Fibroblast of gingiva (primary cell): ENCODE data around the gene PPM1E.
"Not testable (repeated sequence)": the region's sequence is repeated elsewhere in the genome, so short reads cannot be mapped to it uniquely, and the experiment has no call there.

Experiments used
- DNase-seq: peaks from one replicate; pipeline ENCODE4 v3.0.0-alpha.2; 2011; ENCODE audit warnings: low read depth

PPM1E gene

GRCh38 chr17:58840820-58841612 is 85.4 kb downstream of the PPM1E start:
- DNase-seq: no peak

DNA sequence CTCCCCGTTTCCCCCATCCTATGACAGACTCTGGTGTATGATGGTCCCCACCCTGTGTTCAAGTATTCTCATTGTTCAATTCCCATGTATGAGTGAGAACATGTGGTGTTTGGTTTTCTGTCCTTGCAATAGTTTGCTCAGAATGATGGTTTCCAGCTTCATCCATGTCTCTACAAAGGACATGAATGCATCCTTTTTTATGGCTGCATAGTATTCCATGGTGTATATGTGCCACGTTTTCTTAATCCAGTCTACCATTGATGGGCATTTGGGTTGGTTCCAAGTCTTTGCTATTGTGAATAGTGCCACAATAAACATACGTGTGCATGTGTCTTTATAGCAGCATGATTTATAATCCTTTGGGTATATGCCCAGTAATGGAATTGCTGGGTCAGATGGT is 90.8 kb downstream of the PPM1E start:
- DNase-seq: not testable (repeated sequence)

DNA sequence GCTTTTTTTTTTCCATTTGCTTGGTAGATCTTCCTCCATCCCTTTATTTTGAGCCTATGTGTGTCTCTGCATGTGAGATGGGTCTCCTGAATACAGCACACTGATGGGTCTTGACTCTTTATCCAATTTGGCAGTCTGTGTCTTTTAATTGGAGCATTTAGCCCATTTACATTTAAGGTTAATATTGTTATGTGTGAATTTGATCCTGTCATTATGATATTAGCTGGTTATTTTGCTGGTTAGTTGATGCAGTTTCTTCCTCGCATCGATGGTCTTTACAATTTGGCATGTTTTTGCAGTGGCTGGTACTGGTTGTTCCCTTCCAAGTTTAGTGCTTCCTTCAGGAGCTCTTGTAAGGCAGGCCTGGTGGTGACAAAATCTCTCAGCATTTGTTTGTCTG is 94.5 kb downstream of the PPM1E start:
- not testable (repeated sequence) for DNase-seq

GRCh38 chr17:58865301-58865700 is 109.6 kb downstream of the PPM1E start:
- DNase-seq: no peak

DNA sequence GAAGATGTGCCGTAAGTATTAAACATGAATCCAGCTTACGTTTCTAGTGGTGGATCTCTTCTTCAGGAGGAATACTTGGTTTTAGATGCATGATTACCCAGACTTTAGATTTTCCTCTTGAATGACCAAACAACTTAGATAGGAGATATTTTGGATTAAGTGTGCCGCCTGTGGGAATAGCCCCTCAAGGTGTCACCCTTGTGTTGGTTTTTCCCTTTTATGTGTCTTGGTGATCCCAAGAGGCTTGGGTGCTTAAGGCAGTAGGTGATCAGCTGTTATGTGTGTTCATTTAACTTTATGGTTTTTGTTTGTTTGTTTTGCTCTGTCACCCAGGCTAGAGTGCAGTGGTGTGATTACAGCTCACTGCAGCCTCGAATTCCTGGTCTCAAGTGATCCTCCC is 115.1 kb downstream of the PPM1E start:
- no peak for DNase-seq

GRCh38 chr17:58873926-58874325 is 118.3 kb downstream of the PPM1E start:
- DNase-seq: no peak

- no peak for DNase-seq
These were observed 119.6 kb downstream of the PPM1E start for GRCh38 chr17:58875261-58875660.

GRCh38 chr17:58884161-58884560 is 128.5 kb downstream of the PPM1E start:
- no peak for DNase-seq

DNA sequence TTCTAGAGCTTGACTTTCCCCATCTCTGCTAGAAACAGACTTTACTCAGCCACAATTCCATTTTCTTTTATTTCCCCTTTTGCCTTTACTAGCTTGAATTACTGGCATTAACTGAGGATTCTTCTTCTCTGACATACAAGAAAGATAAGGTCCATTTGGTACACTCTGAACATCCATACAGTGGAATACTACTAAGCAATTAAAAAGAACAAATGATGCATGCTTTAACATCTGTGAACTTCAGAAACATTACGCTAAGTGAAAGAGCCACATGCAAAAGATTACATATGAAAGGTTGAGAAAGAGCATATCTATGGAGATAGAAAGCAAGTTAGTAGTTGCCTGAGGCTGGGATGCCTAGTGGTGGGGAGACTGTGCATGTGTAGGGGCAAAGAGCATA is 130.9 kb downstream of the PPM1E start:
- DNase-seq: no peak

DNA sequence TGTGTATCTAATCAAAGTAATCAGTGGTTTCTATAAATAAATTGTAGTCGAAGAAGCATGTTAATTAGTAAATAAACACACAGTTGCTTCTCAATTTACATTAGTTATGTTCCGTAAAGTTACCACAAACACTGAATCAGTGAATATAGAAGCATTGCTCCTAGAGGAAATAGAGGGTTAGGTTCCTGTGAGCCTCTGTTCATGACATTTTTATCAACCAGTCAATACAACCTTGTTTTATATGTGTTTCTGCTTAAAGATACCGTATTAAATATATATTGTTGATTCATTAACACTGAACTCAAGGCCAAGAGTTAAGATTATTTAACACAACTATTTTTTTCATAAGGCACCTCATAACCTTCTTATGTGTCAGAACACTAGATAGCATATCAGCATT is 134.3 kb downstream of the PPM1E start:
- no peak for DNase-seq

DNA sequence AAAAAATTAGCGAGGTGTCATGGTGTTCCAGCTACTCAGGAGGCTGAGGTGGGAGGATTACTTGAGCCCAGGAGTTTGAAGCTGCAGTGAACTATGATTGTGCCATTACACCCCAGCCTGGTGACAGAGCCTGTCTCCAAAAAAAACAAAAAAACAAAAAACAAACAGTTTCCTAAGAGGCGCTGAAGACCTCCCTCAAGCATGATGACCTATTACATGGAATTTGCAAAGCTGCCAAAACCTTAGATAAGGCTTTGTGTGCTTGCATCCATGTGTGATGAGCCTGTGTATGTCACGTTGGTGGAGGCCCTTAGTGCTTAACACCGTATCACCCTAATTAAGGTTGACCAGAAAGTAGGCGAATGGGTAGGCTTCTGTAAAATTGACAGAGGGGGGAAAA is 143.5 kb downstream of the PPM1E start:
- DNase-seq: no peak

GRCh38 chr17:58902322-58902721 is 146.7 kb downstream of the PPM1E start:
- DNase-seq: no peak

DNA sequence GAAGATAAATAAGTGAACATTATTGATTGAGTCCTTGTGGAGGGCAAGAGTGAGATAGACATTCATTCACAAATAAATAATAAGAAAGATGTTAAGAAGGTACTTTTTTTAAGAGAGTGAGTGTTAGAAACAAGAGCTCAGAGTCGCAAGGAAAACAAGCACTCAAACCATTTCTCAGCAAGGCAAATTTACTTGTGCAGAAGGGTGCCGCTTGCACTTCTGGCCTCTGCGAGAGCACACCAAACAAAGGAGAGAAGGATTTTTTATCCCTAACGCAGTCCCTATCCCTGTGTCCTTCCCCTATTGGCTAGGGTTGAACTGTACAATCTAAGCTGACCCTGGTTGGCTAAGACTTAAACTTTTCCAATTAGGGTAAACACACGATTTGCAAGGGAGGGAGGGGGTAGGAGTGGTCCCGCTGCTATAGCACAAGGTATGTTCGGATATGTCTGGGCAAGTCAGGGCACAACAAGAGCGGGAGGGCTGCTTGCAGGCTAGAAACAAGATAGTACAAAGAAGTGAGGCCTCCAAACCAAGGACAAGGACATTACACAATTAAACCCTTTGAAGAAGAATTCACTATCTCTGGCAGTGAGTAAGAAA is 156.2 kb downstream of the PPM1E start:
- DNase-seq: no peak

DNA sequence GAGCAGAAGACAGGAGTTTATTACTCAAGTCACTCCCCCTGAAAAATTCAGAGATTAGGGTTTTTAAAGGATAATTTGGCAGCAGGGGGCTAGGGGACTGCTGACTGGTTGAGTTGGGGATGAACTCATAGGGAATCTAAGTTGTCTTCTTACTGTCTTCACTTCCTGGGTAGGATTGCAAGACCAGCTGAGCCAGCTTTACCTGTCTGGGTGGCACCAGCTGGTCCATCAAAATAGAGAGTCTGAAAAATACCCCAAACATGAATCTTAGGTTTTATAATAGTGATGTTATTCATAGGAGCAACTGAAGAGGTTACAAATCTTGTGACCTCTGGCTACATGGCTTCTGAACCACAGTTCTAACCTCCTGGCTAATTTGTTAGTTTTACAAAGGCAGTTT is 157.9 kb downstream of the PPM1E start:
- no peak for DNase-seq

GRCh38 chr17:58913971-58914769 is 158.5 kb downstream of the PPM1E start:
- peak; percentile 61 for DNase-seq

DNA sequence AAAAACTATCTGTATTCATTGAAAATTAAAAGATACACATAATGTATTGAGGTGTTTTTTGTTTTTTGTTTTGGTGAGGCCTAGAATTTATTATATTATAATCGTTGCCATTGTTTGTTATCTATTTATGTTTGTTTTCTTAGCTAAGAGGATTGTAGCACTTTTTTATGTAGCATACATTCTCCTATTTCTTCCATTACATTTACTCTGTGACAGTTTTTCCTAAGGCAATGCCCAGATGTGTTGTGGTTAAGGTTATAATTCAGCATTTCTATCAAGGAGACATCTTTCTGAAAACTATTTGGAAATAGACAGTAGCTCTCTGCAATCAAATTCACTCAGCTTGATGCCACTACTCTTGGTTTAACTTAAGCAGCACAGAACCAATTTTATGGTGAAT is 161.6 kb downstream of the PPM1E start:
- DNase-seq: no peak

DNA sequence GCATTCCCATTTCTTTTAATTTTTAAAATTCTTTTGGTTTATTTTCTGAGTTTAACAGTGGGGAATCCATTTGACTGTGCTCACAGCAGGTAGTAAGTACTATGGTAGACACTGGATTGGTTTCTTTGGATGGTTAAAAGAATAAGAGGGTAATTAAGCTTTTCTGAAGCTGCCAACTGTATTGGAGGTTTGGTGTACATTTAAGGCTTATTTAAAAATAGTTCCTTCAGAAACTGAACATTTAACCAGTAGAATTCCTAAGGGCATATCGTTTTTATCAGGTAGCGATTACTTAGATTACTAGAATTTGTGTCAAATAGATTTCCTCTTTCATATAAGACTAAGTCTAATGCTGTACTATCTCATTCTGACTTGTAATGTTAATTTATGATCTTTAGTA is 162.4 kb downstream of the PPM1E start:
- no peak for DNase-seq

GRCh38 chr17:58918884-58919283 is 163.2 kb downstream of the PPM1E start:
- no peak for DNase-seq

DNA sequence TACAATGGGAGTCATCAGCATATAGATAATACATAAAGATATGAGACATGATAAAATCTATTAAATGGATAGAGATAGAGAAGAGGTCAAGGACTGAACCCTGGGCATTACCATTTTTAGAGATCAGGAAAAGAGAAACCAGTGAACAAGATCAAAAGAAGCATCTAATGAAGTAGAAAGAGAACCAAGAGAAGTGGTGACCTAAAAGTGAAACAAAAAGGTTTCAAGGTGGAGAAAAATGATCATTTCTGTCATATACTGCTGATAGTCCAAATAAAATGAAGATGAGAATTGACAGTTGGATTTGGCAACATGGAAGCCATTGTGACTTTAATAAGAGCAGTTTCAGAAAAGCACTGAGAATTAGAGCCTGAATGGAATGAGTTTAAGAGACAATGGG is 165.1 kb downstream of the PPM1E start:
- no peak for DNase-seq

DNA sequence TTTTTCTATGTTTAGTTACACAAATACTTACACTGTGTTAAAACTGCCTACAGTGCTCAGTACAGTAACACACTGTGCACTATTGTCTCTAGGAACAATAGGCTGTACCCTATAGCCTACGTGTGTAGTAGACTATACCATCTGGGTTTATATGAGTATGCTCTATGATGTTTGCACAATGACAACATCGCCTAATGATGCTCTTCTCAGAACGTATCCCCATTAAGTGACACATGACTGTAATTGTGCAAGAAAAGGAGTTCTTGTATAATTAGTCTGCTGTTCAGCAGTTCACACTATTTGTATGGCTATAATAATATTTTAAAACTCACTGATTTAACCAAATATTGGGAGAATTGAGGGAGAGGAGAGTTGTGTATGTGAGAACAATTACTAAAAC is 177.3 kb downstream of the PPM1E start:
- DNase-seq: no peak

DNA sequence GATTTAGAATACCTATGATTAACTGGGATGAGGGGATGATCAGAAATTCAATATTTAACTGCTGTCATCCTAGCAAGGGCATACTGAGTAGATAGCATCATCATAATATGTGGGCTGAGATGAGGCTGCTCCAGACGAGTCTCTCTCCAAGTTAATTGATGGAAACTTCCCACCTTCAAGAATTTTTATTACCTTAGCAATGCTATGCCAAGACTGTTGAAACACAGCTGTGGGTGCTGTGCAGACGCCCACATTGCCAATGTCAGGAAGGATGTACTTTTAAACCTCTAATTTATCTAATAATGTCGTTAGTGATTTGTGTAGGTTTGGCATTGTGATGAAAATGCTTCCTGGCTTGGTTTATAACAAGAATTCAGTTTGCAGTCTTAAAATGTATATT is 180.6 kb downstream of the PPM1E start:
- DNase-seq: no peak

- DNase-seq: no peak
These were observed 188.5 kb downstream of the PPM1E start for GRCh38 chr17:58944166-58944565.

DNA sequence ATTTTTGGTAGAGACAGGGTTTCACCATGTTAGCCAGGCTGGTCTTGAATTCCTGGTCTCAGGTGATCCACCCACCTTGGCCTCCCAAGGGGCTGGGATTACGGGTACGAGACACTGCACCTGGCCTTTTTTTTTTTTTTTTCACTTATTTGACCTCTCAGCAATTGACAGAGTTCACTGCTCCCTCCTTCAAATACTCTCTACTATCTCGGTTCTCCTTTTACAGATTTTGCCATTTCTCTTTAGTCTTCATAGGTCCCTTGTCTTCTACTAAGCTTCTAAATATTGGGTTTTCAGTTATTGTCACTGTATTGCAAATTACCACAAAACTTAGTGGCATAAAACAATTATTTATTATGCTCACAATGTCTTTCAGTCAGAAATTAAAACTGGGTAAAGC is 191.8 kb downstream of the PPM1E start:
- no peak for DNase-seq
